22Rv1 (cell line): ENCODE data around the gene DOK6.

Experiments
- H3K27ac ChIP-seq: fragments of 450-650 bp; 2 replicates; pipeline ENCODE4 v1.5.1; 2017
- ZFX ChIP-seq: fragments of 450-650 bp; IDR thresholded peaks from 2 replicates; pipeline ENCODE4 v1.6.1; 2017; ENCODE audit warnings: antibody characterized with exemption, borderline replicate concordance
- TF ChIP-seq, protein P1 (sequence below): fragments of 450-650 bp; IDR thresholded peaks from 2 replicates; pipeline ENCODE4 v1.5.1; 2017; ENCODE audit warnings: mild to moderate bottlenecking

Gene DOK6

GRCh38 chr18:69715191-69715795 is 314.6 kb downstream of the DOK6 start:
- no peak overlapping the region for H3K27ac ChIP-seq
- TF ChIP-seq ZFX, result no peak
- TF ChIP-seq, protein P1, sequence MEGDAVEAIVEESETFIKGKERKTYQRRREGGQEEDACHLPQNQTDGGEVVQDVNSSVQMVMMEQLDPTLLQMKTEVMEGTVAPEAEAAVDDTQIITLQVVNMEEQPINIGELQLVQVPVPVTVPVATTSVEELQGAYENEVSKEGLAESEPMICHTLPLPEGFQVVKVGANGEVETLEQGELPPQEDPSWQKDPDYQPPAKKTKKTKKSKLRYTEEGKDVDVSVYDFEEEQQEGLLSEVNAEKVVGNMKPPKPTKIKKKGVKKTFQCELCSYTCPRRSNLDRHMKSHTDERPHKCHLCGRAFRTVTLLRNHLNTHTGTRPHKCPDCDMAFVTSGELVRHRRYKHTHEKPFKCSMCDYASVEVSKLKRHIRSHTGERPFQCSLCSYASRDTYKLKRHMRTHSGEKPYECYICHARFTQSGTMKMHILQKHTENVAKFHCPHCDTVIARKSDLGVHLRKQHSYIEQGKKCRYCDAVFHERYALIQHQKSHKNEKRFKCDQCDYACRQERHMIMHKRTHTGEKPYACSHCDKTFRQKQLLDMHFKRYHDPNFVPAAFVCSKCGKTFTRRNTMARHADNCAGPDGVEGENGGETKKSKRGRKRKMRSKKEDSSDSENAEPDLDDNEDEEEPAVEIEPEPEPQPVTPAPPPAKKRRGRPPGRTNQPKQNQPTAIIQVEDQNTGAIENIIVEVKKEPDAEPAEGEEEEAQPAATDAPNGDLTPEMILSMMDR, result no peak

- TF ChIP-seq, protein P1, result no peak
- no peak for TF ChIP-seq ZFX
Measured at GRCh38 chr18:69717586-69717985, 316.9 kb downstream of the DOK6 start.

DNA sequence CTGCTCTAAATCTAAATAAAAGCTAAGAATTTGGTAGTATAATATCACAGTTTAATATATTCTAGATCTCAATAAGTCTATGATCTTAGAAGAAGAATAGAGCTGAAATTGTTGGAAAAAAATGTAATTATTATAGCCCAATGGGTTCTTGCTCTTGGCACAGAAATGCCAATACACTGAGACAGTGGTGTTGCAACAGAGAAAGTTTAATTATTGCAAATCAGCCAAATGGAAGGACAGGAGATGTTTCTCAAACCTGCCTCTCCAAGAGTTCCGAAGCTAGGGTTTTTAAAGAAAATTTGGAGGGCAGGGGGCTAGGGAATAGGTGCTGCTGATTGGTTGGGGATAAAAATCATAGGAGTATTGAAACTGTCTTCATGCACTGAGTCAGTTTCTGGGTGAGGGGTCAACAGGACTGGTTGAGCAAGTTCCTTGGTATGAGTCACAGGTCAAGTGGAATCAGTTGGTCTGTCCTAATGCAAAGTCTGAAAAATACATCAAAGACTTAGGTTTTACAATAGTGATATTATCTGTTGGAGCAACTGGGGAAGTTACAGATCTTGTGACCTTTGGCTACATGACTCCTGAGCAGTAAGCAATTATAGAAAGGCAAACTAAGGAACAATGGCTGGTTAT is 318.3 kb downstream of the DOK6 start:
- TF ChIP-seq, protein P1, result no peak
- TF ChIP-seq ZFX, result no peak
- no peak overlapping the region for H3K27ac ChIP-seq

More at GRCh38 chr18:69717586-69717985, 316.9 kb downstream of the DOK6 start:
- no peak overlapping the region for H3K27ac ChIP-seq

GRCh38 chr18:69720422-69720821 is 319.7 kb downstream of the DOK6 start:
- H3K27ac ChIP-seq, result no peak overlapping the region
- no peak for TF ChIP-seq ZFX
- TF ChIP-seq, protein P1, result no peak

GRCh38 chr18:69723434-69723833 is 322.7 kb downstream of the DOK6 start:
- no peak overlapping the region for H3K27ac ChIP-seq
- TF ChIP-seq, protein P1, result no peak
- TF ChIP-seq ZFX, result no peak

DNA sequence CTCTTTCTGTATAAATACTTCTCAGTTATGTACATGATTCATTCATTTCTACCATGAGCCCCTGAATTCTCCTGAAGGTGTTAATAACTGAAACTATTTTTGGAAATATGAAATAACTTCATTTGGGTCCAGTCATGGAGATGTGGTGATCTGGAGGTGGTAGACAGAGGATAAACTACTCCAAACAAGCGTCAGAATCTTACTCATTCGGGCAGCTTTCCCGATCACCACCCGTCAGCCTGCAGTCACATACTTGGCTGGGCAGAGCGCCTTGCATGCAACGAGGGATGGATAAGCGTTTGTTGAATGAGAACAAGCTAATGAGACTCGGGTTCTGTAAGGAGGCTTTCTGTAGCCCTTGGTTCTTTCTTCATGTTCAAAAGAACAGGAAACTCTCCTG is 324.3 kb downstream of the DOK6 start:
- TF ChIP-seq, protein P1, result no peak
- no peak for TF ChIP-seq ZFX
- H3K27ac ChIP-seq, result no peak overlapping the region

GRCh38 chr18:69725855-69726508 is 325.3 kb downstream of the DOK6 start:
- no peak overlapping the region for H3K27ac ChIP-seq
- TF ChIP-seq ZFX, result no peak
- TF ChIP-seq, protein P1, result no peak
